ENCODE measurements around the gene NACA. TPM values are rescaled to one million over a fixed set of nuclear protein-coding genes. Genes with fewer than 3 reads are reported as not detected.

Gene NACA
- total and polyA plus RNA-seq, 3 experiments from 2014 or later, result 957 to 1,079 (median 1,017) TPM

DNA sequence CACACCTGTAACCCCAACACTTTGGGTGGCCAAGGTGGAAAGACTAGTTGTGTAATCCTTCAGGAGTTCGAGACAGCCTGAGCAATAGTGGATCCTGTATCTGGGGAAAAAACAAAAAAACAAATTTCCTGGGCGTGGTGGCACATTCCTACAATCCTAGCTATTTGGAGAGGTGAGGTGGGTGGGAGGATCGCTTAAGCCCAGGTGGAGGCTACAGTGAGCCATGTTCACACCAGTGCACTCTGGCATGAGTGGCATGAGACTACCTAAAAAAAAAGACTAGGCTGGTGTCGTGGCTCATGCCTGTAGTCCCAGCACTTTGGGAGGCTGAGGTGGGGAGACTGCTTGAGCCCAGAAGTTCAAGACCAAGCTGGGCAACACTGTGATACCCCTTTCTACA lies 54.3 kb downstream of the NACA start:
- ChIA-PET POLR2A (no interaction called here), CTCF (interaction anchor here (1.0 to 2.4 kb wide), 3 partner anchors 14 to 46 kb away, joined by 3 to 10 read pairs (median 7); no protein-coding TSS in a partner anchor)
- H3K36me3 ChIP-seq (ENCODE audit: insufficient read depth, low read length), result peaks cover 58% of the 10 kb centered on the region
- H3K36me3 Mint-ChIP-seq, result peaks cover 7 to 73% (median 15%) of the 10 kb centered on the region in 3 donors
- peaks cover 18% of the 10 kb centered on the region for H3K4me1 ChIP-seq (ENCODE audit: insufficient read depth, low read length)
- H3K4me3 Mint-ChIP-seq, result no peak overlapping the region
- no peaks in the 10 kb centered on the region for H3K27me3 ChIP-seq (ENCODE audit: insufficient read depth, low read length, poor library complexity, severe bottlenecking)
- H3K4me1 Mint-ChIP-seq, result peaks cover 39 to 54% (median 50%) of the 10 kb centered on the region in 3 donors
- no peaks in the 10 kb centered on the region for H3K9me3 ChIP-seq (ENCODE audit: low read length)
- no peaks in the 10 kb centered on the region for H3K9me3 Mint-ChIP-seq
- no peaks in the 10 kb centered on the region for H3K27me3 Mint-ChIP-seq
- no peak for DNase-seq
- no peak overlapping the region for H3K27ac ChIP-seq (ENCODE audit: low read depth, low read length)
- no peak overlapping the region for H3K4me3 ChIP-seq (ENCODE audit: low read length)
- peak overlapping the region in 4 of 8 donors; percentile 19 to 76 (median 63) for H3K27ac Mint-ChIP-seq

GRCh38 chr12:56668197-56668457 lies 57.0 kb downstream of the NACA start:
- CTCF ChIA-PET, result no interaction called here
- no peak for DNase-seq
- H3K27ac Mint-ChIP-seq, result peak overlapping the region in 4 of 8 donors; percentile 38 to 64 (median 50)
- H3K4me3 Mint-ChIP-seq, result no peak overlapping the region
- peaks cover 26 to 39% (median 35%) of the 10 kb centered on the region in 3 donors for H3K4me1 Mint-ChIP-seq
- Histone ChIP-seq H3K27me3 (ENCODE audit: insufficient read depth, low read length, poor library complexity, severe bottlenecking) (no peaks in the 10 kb centered on the region), H3K27ac (ENCODE audit: low read depth, low read length) (no peak overlapping the region), H3K4me3 (ENCODE audit: low read length) (no peak overlapping the region), H3K9me3 (ENCODE audit: low read length) (no peaks in the 10 kb centered on the region), H3K4me1 (ENCODE audit: insufficient read depth, low read length) (peaks cover 9% of the 10 kb centered on the region), H3K36me3 (ENCODE audit: insufficient read depth, low read length) (peaks cover 63% of the 10 kb centered on the region)
- POLR2A ChIA-PET, result interaction anchor here (2.0 kb wide), 1 partner anchor 16 kb away, joined by 9 read pairs; no protein-coding TSS in a partner anchor
- no peaks in the 10 kb centered on the region for H3K27me3 Mint-ChIP-seq
- no peaks in the 10 kb centered on the region for H3K9me3 Mint-ChIP-seq
- H3K36me3 Mint-ChIP-seq, result peaks cover 10 to 89% (median 18%) of the 10 kb centered on the region in 3 donors

Other genes with a start within 250 kb of the NACA start
- gene GLS2, start 237.1 kb downstream of the NACA start, total RNA-seq, result 1 to 10 TPM; 2.3 to 2.5 TPM
- 3.2 TPM for gene GLS2, start 237.1 kb downstream of the NACA start, polyA plus RNA-seq
- gene RBMS2, start 203.5 kb downstream of the NACA start, total RNA-seq, result 1 to 10 TPM; 3.5 to 4.7 TPM
- 1.4 TPM for gene RBMS2, start 203.5 kb downstream of the NACA start, polyA plus RNA-seq
- 10 to 100 TPM; 87.3 to 89.1 TPM for gene BAZ2A, start 95.0 kb downstream of the NACA start, total RNA-seq
- gene BAZ2A, start 95.0 kb downstream of the NACA start, polyA plus RNA-seq, result 36.4 TPM
- gene ATP5F1B, start 79.3 kb downstream of the NACA start, total RNA-seq, result 100 to 1,000 TPM; 925 to 960 TPM
- gene ATP5F1B, start 79.3 kb downstream of the NACA start, polyA plus RNA-seq, result 828 TPM
- gene PTGES3, start 37.0 kb downstream of the NACA start, total RNA-seq, result 100 to 1,000 TPM; 431 to 437 TPM
- gene PTGES3, start 37.0 kb downstream of the NACA start, polyA plus RNA-seq, result 242 TPM
- gene PRIM1, start 27.0 kb upstream of the NACA start, total RNA-seq, result 10 to 100 TPM; 79.1 to 80.5 TPM
- 39.6 TPM for gene PRIM1, start 27.0 kb upstream of the NACA start, polyA plus RNA-seq
- 1 to 10 TPM; 1.5 to 1.9 TPM for gene HSD17B6, start 38.0 kb upstream of the NACA start, total RNA-seq
- gene HSD17B6, start 38.0 kb upstream of the NACA start, polyA plus RNA-seq, result 0.56 TPM
- gene SDR9C7, start 209.1 kb upstream of the NACA start, total RNA-seq, result not detected
- gene SDR9C7, start 209.1 kb upstream of the NACA start, polyA plus RNA-seq, result not detected
- under 1 TPM; 0.13 to 0.31 TPM for gene RDH16, start 232.3 kb upstream of the NACA start, total RNA-seq
- 0.20 TPM for gene RDH16, start 232.3 kb upstream of the NACA start, polyA plus RNA-seq